Mesothelial cell of epicardium (in vitro differentiated cells): ENCODE results near the gene RIMS4. TPM values are rescaled to one million over a fixed set of nuclear protein-coding genes. Genes with fewer than 3 reads are reported as not detected.

ENCODE experiments used
- DNase-seq, 2 experiments: peaks; one replicate each; pipeline ENCODE4 v3.0.0; 2021; ENCODE audit warnings: low spot score in 2 of 2; ENCODE audit not compliant: unreplicated experiment in 2 of 2
- H3K27ac Mint-ChIP-seq: 2 replicates; pipeline ENCODE4 v1.8.0; 2021; ENCODE audit warnings: mixed read lengths
- H3K27me3 Mint-ChIP-seq: 2 replicates; pipeline ENCODE4 v1.8.0; 2021; ENCODE audit warnings: low read depth, mixed read lengths
- H3K36me3 Mint-ChIP-seq: 2 replicates; pipeline ENCODE4 v1.8.0; 2021; ENCODE audit warnings: mixed read lengths
- H3K4me1 Mint-ChIP-seq: 2 replicates; pipeline ENCODE4 v1.8.0; 2021; ENCODE audit warnings: mixed read lengths
- H3K4me3 Mint-ChIP-seq: 2 replicates; pipeline ENCODE4 v1.8.0; 2021; ENCODE audit warnings: mild to moderate bottlenecking, moderate library complexity, mixed read lengths
- H3K9me3 Mint-ChIP-seq: 2 replicates; pipeline ENCODE4 v1.8.0; 2021; ENCODE audit warnings: mixed read lengths
- total RNA-seq: library from RNA; stranded (reverse); gene quantifications from 3 replicates; pipeline ENCODE4 v1.2.1, GENCODE V29; 2021
- TF ChIP-seq, protein P1 (sequence below): fragments of 200-600 bp; sonication (generic); IDR thresholded peaks from one replicate; pipeline ENCODE4 v1.5.0; 2021; ENCODE audit warnings: antibody characterized with exemption; ENCODE audit not compliant: unreplicated experiment

The RIMS4 gene
- total RNA-seq, 1 donor from 2014 or later = 1.6 TPM

DNA sequence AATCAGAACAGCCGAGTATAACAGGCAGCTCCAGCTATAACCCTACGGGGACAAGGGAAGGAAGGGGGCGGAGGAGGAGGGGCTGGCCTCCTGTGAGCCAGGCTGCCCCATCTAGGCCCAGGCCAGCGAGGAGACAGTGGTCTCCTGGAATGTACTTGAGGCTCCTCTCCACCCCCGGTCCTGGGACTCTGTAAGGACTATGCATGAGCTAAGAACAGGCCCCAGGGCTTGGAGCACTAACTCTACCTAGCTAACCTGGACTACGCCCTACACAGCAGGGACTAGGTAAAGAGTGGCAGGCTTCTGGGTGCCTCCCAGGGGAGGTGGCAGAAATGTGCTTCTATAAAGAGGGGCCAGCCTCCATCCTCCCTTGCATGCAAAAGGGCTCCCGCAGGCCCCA lies 55.8 kb downstream of the RIMS4 start:
- Mint-ChIP-seq H3K4me3 (no peak overlapping the region), H3K4me1 (no peaks in the 10 kb centered on the region), H3K27ac (no peak overlapping the region), H3K36me3 (no peaks in the 10 kb centered on the region), H3K27me3 (peaks cover 10% of the 10 kb centered on the region), H3K9me3 (no peaks in the 10 kb centered on the region)
- no peak for DNase-seq
- TF ChIP-seq, protein P1, sequence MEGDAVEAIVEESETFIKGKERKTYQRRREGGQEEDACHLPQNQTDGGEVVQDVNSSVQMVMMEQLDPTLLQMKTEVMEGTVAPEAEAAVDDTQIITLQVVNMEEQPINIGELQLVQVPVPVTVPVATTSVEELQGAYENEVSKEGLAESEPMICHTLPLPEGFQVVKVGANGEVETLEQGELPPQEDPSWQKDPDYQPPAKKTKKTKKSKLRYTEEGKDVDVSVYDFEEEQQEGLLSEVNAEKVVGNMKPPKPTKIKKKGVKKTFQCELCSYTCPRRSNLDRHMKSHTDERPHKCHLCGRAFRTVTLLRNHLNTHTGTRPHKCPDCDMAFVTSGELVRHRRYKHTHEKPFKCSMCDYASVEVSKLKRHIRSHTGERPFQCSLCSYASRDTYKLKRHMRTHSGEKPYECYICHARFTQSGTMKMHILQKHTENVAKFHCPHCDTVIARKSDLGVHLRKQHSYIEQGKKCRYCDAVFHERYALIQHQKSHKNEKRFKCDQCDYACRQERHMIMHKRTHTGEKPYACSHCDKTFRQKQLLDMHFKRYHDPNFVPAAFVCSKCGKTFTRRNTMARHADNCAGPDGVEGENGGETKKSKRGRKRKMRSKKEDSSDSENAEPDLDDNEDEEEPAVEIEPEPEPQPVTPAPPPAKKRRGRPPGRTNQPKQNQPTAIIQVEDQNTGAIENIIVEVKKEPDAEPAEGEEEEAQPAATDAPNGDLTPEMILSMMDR = no peak

DNA sequence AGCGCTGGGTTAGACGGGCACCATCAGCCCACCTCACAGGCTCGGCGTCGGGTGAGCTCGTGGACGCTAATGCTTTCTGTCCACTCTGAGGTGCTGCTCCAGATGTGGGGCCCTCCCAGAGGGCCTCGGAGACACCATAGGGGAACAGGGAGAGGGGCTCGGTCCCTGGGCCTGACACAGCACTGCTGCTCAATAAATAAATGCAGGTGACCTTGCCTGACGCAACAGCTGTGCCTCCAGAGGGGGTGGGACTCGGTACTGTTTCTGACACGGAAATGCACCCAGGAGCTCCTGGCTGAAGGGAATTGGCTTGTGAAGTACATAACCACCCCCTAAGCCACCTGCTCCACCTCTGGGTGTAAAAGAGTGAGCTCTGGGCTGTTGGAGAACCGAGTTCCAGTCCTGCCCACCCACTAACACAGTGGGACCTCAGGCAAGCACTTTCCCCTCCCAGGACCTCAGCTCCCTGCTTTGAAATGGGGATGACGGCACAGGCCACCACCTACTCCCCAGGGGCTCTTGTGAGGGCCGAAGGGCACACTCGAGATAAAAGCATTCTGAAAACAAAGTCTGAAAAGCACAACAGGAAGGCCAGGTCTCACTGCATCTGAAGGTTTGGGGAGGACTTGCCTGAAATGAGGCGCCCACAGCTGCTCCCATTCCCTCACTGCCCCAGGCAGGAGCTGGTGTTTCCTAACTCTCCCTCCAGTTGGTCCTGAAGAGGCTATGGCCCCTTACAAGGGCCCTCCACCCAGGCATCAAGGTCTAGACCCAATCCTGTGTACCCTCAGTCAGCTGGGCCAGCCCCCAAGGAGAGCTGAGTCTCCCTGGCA lies 58.0 kb downstream of the RIMS4 start:
- TF ChIP-seq, protein P1 = no peak
- DNase-seq = no peak
- peaks cover 2% of the 10 kb centered on the region for H3K4me1 Mint-ChIP-seq
- no peak overlapping the region for H3K27ac Mint-ChIP-seq
- H3K9me3 Mint-ChIP-seq = no peaks in the 10 kb centered on the region
- no peaks in the 10 kb centered on the region for H3K36me3 Mint-ChIP-seq
- H3K4me3 Mint-ChIP-seq = no peak overlapping the region
- peaks cover 19% of the 10 kb centered on the region for H3K27me3 Mint-ChIP-seq

DNA sequence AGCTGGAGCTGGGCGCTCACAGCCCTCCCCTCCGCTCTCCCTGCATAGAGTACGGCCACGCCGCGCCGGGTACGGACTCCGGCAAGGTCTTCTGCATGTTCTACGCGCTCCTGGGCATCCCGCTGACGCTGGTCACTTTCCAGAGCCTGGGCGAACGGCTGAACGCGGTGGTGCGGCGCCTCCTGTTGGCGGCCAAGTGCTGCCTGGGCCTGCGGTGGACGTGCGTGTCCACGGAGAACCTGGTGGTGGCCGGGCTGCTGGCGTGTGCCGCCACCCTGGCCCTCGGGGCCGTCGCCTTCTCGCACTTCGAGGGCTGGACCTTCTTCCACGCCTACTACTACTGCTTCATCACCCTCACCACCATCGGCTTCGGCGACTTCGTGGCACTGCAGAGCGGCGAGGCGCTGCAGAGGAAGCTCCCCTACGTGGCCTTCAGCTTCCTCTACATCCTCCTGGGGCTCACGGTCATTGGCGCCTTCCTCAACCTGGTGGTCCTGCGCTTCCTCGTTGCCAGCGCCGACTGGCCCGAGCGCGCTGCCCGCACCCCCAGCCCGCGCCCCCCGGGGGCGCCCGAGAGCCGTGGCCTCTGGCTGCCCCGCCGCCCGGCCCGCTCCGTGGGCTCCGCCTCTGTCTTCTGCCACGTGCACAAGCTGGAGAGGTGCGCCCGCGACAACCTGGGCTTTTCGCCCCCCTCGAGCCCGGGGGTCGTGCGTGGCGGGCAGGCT lies 60.1 kb downstream of the RIMS4 start:
- peaks cover 2% of the 10 kb centered on the region for H3K4me1 Mint-ChIP-seq
- H3K4me3 Mint-ChIP-seq = no peak overlapping the region
- H3K27me3 Mint-ChIP-seq = peaks cover 36% of the 10 kb centered on the region
- TF ChIP-seq, protein P1 = no peak
- H3K36me3 Mint-ChIP-seq = no peaks in the 10 kb centered on the region
- no peak for DNase-seq
- H3K27ac Mint-ChIP-seq = no peak overlapping the region
- H3K9me3 Mint-ChIP-seq = no peaks in the 10 kb centered on the region

DNA sequence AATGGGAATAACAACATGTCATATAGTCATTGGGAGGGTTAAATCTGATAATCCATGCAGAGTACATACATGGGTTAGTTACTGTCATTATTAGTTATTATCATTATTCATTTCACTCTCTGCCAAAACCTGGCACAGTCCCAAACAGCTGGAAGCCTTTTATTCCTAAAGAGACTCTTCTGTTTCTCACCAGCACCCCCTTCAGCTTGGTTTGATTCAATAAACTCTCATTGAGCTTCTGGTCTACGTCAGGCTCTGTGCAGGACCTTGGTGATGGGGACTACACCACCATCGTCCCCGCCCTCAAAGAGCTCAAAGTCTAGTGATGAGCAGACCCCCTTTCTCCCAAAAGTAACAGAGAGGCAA lies 62.4 kb downstream of the RIMS4 start:
- no peak overlapping the region for H3K4me3 Mint-ChIP-seq
- TF ChIP-seq, protein P1 = no peak
- H3K27me3 Mint-ChIP-seq = peaks cover 56% of the 10 kb centered on the region
- DNase-seq = no peak
- no peaks in the 10 kb centered on the region for H3K9me3 Mint-ChIP-seq
- H3K27ac Mint-ChIP-seq = no peak overlapping the region
- peaks cover 4% of the 10 kb centered on the region for H3K4me1 Mint-ChIP-seq
- H3K36me3 Mint-ChIP-seq = no peaks in the 10 kb centered on the region

DNA sequence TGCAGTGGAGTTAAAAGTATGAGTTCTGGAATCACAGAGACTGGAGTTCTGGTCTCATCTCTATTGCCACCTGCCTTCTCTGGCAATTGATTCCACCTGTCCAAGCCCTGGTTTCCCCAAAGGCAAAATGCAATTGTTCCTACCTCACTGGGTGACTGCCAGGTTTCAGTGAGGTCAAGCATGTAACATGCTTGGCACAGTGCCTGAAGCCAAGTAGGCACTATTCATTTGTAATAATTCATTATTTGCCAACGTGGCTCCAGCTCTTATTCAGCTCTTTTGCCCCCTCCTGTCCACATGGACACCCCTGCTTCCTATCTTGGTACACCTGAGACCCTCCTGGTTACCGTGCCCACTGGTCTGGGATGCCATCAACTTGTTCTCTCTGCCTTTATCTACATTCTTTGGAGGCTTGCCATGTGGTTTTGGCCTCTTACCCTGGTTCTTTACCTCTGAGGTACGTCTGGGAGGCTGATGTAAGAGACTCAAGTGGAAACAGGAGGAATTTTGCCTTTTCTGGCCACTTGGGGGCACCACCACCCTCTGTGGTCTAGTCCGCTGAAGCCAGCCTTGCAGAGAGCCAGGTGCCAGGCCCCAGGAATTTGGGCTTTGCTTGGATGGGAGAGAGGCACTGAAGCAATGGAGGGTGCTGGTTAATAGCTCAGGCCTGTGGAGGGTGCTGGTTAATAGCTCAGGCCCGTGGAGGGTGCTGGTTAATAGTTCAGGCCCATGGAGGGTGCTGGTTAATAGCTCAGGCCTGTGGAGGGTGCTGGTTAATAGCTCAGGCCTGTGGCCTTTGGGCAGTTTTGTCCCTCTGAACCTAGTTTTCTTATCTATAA lies 63.0 kb downstream of the RIMS4 start:
- TF ChIP-seq, protein P1 = peak; percentile 72
- H3K27me3 Mint-ChIP-seq = peaks cover 56% of the 10 kb centered on the region
- no peaks in the 10 kb centered on the region for H3K36me3 Mint-ChIP-seq
- H3K4me1 Mint-ChIP-seq = peaks cover 4% of the 10 kb centered on the region
- H3K9me3 Mint-ChIP-seq = no peaks in the 10 kb centered on the region
- H3K4me3 Mint-ChIP-seq = peak overlapping the region; percentile 60
- H3K27ac Mint-ChIP-seq = no peak overlapping the region
- DNase-seq = peak in 1 of 2 experiments; percentile 80
